ENCODE data around the gene DHX35.

Gene DHX35

GRCh38 chr20:39016041-39016440 is 53.9 kb downstream of the DHX35 start:
- no peak overlapping the region for H3K4me3 ChIP-seq (ENCODE audit: low read depth, low read length)
- no peak for TF ChIP-seq CTCF (IDR thresholded peaks at IDR 0.05; ENCODE audit: control insufficient read depth, extremely low read depth, insufficient read depth)
- DNase-seq (ENCODE audit: low read depth) = no peak

GRCh38 chr20:39016506-39016905 is 54.4 kb downstream of the DHX35 start:
- TF ChIP-seq CTCF (IDR thresholded peaks at IDR 0.05; ENCODE audit: control insufficient read depth, extremely low read depth, insufficient read depth) = no peak
- no peak overlapping the region for H3K4me3 ChIP-seq (ENCODE audit: low read depth, low read length)
- no peak for DNase-seq (ENCODE audit: low read depth)

GRCh38 chr20:39019027-39019426 is 56.9 kb downstream of the DHX35 start:
- no peak overlapping the region for H3K4me3 ChIP-seq (ENCODE audit: low read depth, low read length)
- no peak for TF ChIP-seq CTCF (IDR thresholded peaks at IDR 0.05; ENCODE audit: control insufficient read depth, extremely low read depth, insufficient read depth)
- no peak for DNase-seq (ENCODE audit: low read depth)

GRCh38 chr20:39019805-39020325 is 57.7 kb downstream of the DHX35 start:
- TF ChIP-seq CTCF (IDR thresholded peaks at IDR 0.05; ENCODE audit: control insufficient read depth, extremely low read depth, insufficient read depth) = no peak
- DNase-seq (ENCODE audit: low read depth) = no peak
- no peak overlapping the region for H3K4me3 ChIP-seq (ENCODE audit: low read depth, low read length)

- no peak for TF ChIP-seq CTCF (IDR thresholded peaks at IDR 0.05; ENCODE audit: control insufficient read depth, extremely low read depth, insufficient read depth)
- DNase-seq (ENCODE audit: low read depth) = no peak
- H3K4me3 ChIP-seq (ENCODE audit: low read depth, low read length) = no peak overlapping the region
These were observed 59.6 kb downstream of the DHX35 start for GRCh38 chr20:39021748-39022147.

- no peak overlapping the region for H3K4me3 ChIP-seq (ENCODE audit: low read depth, low read length)
- no peak for DNase-seq (ENCODE audit: low read depth)
- no peak for TF ChIP-seq CTCF (IDR thresholded peaks at IDR 0.05; ENCODE audit: control insufficient read depth, extremely low read depth, insufficient read depth)
These were observed 63.7 kb downstream of the DHX35 start for GRCh38 chr20:39025883-39026282.

GRCh38 chr20:39029364-39029763 is 67.2 kb downstream of the DHX35 start:
- TF ChIP-seq CTCF (IDR thresholded peaks at IDR 0.05; ENCODE audit: control insufficient read depth, extremely low read depth, insufficient read depth) = no peak
- no peak overlapping the region for H3K4me3 ChIP-seq (ENCODE audit: low read depth, low read length)
- DNase-seq (ENCODE audit: low read depth) = no peak
